Measurements from ENCODE around the gene CUL3.

- TF ChIP-seq CTCF (IDR thresholded peaks at IDR 0.05) (no peak), POLR2A (IDR thresholded peaks at IDR 0.05) (no peak)
These were observed 151.7 kb downstream of the CUL3 start for GRCh38 chr2:224433442-224433841.

Data from body of pancreas (tissue), 4 donors.